Measurements from ENCODE around the gene TMEM117.
"Not testable (repeated sequence)": the region's sequence is repeated elsewhere in the genome, so short reads cannot be mapped to it uniquely, and the experiment has no call there.

The TMEM117 gene

DNA sequence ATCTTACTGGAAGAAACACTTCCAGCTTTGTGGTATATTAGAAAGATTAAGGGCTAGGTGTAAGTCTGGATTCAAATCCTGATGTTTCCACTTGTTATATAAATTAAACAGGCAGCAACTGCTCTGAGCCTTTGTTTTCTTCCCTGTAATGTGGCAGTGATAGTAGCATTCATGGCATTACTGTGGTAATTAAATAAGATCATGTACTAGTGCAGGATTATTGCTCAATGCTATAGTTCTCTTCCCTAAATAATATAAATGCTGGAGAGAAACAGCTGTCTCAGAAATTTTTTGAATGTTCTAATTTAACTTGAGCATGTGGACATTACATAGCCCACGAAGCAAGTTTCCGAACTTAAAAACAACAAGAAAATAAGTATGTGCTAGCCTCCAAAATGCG, 5.4 kb downstream of the TMEM117 start:
- no peak for DNase-seq

DNA sequence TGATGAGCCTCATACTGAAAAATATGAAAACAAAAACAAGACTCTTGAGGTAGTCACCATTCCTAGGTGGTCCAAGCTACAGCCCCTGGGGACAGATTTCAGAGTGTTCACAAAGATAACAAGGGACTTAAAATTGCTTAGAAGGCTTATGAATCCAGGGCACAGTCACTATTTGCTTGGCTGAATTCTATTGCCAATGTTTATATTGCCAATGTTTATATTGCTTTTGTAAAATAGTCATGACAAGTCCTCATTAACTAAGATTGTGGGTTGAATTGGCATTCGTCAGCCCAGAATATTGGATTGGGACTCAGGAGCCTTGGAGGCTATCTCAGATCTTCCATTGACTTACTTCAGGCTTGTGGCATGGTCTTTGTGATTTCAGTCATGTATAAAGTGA, 6.4 kb downstream of the TMEM117 start:
- DNase-seq, result no peak

DNA sequence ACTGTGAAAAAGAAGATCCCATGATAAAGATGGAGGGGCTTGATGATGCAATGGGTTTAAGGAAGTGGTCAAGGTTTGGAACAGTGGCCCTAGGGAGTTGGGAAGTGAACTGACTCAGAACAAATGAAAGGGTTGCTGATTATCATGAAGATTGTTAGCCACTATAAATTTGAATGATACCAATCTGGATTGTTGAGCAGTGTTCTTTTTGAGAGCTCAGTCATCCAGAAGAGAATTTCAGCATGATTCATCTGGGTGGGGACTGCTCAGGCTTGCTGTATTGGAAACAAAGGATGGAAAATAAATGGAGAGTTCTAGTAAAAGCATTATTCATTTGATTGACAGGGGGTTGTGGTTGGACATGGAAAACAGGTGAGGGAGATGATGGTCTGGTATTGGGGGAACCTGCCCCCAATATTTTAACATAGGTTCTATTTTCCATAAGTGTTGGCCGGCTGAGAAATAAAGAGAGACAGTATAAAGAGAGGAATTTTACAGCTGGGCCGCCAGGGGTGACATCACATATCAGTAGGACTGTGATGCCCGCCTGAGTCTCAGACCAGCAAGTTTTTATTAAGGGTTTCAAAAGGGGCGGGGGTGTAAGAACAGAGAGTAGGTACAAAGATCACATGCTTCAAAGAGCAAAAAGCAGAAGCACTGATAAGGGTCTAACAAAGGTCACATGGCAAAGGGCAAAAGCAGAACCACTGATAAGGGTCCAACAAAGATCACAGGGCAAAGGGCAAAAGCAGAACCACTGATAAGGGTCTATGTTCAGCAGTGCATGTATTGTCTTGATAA, 11.7 kb downstream of the TMEM117 start:
- DNase-seq, result not testable (repeated sequence)

DNA sequence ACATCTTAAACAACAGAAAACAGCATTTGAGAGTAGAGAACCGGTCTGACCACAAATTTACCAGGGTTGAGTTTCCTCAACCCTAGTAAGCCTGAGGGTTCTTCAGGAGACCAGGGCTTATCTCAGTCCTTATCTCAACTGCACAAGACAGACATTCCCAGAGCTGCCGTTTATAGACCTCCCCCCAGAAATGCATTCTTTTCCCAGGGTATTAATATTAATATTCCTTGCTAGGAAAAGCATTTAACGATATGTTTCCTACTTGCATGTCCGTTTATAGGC, 12.3 kb downstream of the TMEM117 start:
- no peak for DNase-seq

DNA sequence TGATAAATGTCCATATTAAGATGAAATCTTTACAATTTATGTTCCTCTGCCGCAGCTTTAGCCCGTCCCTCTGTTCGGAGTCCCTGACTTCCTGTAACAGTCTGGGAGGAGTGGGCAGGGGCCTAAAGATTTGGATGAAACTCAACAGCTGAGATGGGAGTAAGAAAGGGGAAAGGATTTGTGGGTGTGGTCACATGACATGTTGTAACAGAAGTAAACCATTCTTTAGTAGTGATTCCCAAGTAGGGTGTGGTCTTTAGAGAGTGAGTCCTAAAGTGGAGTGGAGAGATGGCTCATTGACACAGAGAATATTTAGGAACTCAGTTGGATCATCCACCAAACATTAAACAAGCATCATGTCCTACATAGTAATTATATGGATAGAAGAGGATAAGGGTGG, 12.9 kb downstream of the TMEM117 start:
- no peak for DNase-seq

DNA sequence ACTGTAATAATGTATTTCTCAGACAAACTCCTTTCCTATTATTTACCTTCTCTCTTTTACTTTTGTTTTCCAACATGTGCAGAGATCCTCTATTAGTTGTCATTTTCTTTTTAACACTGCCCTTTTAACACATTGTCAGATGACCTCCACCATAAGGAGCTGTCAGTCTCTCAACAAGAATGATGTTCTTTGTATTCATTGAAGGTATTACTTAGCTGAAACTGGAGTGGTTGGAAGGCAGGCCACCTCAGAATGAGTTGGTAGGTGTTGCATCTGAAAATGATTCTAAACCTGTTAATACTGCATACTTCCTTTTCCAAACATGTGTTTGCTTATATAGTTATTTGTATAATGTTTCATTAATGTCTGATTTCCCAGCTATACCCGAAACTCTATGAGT, 16.9 kb downstream of the TMEM117 start:
- no peak for DNase-seq

DNA sequence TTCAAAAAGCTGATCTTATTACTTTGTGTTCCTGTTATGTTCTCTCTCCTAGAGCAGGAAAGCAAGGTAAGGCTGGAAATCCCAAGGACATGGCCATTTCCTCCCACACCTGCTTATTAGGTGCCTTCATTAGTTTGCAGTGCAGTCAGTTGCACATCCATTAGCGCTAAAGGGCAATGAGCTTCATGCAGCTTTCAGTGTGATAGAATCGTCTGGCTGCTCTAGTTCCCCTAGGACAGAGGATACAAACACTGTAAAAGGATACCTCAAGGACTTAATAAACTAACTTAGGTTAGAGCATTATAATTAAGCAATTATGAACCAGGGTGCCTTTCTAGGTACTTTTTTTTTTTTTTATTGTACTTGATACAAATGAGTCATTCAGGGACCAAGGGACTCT, 21.1 kb downstream of the TMEM117 start:
- DNase-seq, result no peak

DNA sequence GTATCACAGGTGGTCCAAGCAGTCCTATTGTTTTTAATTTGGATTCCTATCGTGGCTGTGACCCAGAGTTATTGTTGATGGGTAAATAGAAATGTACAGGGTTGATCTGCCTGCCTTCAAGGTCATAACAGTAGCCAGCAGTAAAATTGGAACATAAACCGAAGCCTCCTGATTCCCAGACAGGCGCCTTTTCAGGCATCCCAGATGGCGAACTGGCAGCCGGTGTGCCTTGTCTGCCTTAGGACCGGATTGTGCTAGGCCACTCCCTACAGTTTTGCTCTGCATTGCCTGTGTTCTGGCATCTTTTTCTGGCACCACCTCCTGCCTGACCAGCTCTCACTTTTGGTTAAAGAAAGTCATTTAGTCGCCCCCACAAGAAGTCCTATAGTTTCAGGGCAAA, 22.2 kb downstream of the TMEM117 start:
- DNase-seq, result no peak

DNA sequence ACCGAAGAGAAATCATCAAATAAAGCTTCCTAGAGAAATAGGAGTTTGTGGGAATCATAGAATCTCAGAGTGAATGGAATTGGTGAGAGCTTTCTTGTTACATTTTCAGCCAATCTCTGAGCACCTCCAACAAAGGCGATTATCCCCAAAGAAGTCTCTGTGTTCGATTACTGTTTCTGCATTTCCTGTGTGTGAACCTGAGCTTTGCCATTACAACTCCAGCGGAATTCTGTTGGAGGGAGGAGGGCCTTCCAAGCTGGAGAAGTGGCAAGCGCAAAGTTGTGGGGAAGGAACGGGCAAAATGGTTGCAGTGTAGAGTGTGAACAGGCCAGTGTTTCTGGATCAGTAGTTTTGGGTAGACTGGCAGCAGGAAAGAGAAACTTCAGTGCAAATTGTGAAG, 23.1 kb downstream of the TMEM117 start:
- DNase-seq, result no peak

DNA sequence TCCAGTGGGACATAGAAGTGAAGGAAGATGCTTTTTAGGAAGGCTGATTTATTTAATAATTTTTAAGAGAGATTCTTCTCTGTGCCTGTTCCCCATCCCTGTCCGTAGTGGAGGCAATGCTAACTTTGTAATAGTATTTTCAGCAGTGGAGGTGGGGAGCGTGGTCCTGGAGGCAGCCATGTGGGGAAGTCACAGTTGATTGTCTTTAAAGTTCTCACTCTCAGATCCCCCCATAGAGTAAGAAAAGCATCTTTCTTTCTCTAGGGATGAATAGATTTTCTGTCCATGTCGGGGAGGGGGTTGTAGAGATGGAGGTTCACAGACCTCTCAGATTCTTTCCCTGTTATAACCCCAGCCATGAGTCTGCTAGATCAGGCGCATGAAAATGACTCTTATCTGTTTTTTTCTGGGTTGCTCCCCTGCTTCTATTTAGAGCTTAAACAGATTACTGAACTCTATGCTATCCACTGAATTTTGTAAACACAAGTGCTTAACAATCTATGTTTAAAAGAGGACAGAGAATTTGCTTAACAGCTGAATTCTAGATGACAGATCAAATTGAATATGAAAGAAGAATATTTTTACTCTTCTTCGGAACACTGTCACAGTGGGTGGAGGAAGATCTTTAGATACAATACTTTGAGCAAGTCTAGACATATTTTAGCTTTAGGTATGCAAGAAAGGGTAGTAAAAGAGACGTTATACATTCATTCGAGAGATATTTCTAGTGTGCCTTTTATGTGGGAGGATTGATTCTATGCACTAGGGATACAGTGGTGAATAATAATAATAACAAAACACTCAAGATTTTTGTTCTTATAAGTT, 25.3 kb downstream of the TMEM117 start:
- DNase-seq, result no peak

DNA sequence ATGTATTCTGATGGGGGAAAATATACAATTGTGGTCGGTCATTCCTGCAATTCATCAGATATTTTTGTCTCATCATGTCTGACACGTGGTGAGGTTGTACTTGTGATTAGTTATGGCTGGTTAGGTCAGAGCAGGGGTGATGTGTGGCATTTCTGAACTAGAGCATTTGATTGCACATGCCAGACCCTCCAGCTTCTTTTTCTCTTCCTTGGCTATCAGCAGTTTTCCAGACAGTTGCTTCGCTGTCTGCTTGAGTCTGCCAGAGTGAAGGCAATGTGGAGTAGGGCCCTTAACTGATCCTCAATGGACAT, 25.9 kb downstream of the TMEM117 start:
- DNase-seq, result no peak

DNA sequence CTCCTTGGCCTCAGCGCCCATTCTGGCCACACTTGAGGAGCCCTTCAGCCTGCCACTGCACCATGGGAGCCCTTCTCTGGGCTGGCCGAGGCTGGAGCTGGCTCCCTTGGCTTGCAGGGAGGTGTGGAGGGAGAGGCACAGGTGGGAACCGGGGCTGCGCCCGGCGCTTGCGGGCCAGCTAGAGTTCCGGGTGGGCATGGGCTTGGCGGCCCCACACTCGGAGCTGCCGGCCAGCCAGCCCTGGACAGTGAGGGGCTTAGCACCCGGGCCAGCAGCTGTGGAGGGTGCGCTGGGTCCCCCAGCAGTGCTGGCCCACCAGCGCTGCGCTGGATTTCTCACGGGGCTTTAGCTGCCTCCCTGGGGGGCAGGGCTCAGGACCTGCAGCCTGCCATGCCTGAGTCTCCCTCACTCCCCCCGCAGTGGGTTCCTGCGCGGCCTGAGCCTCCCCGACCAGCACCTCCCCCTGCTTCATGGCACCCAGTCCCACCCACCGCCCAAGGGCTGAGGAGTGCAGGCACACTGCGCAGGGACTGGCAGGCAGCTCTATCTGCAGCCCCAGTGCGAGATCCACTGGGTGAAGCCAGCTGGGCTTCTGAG, 28.0 kb downstream of the TMEM117 start:
- DNase-seq, result no peak

DNA sequence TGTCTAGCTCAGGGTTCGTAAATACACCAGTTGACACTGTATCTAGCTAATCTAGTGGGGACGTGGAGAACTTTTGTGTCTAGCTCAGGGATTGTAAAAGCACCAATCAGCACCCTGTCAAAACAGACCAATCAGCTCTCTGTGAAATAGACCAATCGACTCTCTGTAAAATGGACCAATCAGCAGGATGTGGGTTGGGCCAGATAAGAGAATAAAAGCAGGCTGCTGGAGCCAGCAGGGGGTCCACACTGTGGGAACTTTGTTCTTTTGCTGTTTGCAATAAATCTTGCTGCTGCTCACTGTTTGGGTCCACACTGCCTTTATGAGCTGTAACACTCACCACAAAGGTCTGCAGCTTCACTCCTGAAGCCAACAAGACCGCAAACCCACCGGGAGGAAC, 28.7 kb downstream of the TMEM117 start:
- DNase-seq, result not testable (repeated sequence)

DNA sequence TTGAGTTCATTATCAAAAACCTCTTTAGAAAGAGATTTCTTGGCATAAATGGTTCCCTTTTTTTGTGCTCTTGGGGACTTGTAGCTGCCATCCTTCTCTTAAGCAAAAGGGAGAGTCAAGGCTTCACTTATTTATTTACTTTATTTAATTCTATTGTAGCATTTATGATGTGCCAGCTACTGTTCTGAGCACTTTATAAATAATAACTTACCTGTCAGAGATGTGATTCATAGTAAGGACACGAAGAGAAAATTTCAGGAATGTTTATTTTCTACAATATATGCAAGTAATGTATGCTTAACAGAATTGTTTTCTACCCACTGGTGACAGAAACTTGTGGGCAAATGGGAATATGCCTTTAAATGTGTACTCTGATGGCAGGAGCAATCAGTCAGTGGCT, 33.3 kb downstream of the TMEM117 start:
- DNase-seq, result peak in 1 of 2 experiments; percentile 3

DNA sequence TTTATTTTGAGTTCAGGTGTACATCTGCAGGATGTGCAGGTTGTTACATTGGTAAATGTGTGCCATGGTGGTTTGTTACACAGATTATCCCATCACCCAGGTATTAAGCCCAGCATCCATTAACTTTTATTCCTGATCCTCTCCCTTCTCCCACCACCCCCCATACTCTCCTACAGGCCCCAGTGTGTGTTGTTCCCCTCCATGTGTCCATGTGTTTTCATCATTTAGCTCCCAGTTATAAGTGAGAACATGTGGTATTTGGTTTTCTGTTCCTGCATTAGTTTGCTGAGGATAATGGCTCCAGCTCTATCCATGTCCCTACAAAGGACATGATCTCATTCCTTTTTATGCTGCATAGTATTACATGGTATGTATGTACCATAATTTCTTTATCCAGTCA, 33.9 kb downstream of the TMEM117 start:
- DNase-seq, result not testable (repeated sequence)

DNA sequence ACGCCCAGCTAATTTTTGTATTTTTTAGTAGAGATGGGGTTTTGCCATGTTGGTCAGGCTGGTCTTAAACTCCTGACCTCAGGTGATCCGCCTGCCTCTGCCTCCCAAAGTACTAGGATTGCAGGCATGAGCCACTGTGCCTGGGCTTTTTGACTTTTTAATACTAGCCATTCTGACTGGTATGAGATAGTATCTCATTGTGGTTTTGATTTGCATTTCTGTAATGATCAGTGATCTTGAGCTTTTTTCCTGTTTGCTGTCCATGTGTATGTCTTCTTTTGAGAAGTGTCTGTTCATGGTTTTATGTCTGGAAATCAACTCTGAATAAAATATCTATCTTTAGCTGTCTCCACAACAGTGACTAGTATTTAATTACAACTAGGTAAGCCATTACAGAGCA, 35.4 kb downstream of the TMEM117 start:
- not testable (repeated sequence) for DNase-seq

DNA sequence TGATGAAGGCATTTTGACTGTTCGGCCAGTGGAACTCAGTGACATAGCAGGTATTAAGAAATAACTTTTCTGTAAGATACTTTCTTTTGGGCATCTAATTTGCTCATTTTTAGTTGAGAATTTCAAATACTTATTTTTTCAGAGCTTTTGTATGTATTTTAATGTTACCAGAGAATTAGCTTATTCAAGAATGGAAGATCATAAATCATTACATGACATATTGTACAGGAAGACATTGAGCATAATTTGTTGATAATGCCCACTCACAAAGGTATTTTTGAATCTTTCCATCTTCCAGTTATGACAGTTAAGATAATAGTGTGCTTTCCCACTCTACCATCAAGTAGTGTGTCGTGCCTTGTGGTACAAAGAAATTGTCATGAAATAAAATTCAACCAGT, 36.5 kb downstream of the TMEM117 start:
- no peak for DNase-seq

DNA sequence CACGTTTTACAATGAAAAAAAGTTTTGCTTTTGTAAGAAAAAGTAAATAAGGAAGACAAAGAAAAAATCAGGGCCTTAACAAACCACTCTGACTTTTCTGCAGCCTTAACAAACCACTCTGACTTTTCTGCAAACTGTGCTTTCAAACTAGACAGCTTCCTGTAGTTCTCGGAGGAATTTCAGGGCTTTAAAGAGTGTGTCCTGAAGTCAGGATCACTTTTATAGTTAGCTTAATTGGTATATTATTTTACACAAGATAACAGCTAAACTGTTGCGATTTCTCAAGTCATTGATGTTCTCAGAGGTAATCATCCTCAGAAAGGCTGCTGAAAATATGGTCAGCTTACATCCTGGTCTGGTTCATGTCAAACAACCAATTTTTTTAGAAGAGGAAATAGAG, 42.2 kb downstream of the TMEM117 start:
- DNase-seq, result no peak

DNA sequence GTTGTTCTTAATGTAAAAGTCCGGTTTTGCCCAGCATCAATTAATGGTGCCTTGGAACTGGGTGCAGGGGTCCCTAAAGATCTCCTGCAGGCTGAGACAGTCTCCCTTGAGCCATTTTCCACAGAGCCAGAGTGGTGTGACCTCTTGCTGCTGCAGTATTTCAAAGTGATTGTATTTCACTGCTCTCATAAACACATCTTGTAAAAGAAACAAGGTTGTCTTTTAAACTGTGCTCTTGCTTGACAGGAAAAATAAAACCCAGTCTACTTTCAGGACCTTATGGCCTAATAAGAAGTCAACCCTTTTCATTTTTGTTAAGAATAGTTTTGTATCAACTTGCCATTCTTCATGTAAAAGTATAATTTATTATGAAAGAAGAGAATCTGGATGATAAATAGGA, 44.7 kb downstream of the TMEM117 start:
- no peak for DNase-seq

DNA sequence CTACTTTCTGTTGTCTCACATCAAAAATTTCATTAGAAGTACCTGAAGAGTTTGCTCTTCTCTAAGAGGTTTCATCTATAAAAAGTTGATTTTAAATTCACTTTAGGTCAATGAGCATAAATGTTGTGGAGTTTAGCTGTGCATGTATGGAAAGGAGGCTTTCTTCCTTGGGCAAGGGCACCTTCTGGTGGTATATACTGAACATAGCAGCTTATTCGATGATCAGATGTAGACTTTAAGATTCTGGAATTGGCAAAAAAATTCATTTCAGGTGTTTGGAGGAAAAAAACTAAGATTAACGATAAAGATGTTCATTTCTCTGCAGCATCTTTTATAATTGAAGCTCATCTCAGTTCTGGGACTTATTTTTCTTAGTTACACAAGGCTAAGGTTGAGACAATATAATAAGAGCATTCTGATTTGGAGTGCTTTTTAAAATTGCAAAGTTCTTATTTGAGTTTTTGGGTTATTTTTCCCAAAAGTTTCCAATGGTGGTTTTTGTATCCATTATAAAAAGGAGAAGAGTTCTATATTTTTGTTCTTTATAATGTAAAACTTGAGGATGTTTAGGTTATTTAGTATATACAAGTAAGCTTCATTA, 46.8 kb downstream of the TMEM117 start:
- peak; percentile 78 to 82 for DNase-seq

DNA sequence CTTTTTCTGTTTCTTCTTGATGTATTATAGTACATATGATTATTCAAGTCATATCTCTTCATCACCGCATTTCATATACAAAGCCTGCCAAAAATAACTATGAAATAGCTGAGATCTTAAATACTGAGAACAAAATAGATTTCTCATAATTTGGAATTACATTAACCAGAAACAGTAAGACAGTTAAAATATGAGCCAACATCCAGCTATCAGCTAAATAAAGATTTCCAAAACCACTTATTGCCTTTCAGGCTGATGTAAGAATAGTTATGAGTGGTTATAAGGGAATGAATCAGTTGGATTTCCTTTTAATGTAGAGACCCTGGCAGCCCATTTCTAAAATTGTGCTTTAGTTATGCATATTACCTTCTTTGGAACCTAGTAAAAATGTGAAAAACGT, 47.4 kb downstream of the TMEM117 start:
- DNase-seq, result no peak

DNA sequence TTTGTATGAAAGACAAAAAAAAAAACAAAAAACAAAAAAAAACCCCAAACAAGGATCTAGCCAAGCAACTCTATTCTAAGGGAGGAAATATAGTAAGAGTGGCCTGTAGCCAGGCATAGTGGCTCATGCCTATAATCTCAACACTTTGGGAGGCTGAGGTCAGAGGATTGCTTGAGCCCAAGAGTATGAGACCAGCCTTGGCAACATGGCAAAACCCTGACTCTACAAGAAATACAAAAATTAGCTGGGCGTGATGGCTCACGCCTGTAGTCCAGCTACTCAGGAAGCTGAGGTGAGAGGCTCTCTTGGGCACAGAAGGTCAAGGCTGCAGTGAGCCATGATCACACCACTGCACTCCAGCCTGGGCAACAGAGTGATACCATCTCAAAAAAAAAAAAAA, 47.9 kb downstream of the TMEM117 start:
- DNase-seq, result no peak

DNA sequence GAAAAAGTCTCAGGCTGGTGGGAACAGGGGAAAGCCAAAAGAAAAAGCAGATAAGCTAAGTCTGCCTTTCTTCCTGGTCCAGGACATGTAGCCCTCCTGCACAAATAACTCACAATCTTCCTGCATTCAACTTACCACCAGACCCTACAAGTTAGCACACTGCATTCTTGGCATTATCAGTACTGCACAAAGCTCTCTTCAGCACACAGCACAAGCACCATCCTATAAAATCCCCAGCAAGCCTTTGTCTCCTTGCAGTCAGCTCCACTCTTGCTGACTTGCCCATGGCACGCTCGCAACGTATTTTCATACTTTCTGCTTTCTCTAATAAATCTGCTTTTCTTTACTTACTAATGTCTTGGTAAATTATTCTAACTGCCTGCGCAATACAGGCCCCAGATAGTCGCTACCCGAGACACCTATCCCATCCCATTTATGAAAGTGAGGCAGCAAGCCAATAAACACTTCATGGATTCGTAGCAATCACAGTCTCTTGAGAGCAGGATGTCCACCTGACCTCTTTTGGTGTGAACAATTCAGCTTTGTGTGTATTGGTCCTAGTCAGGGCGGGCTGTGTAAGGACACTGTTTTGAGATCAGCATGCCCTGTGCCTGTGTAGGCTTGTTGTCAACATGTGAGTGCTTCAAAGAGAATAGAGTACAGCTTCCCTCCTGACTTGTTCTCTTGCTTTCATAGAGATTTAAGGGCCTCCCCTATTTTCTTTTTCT, 49.0 kb downstream of the TMEM117 start:
- DNase-seq, result no peak

Data from Kasumi-1 (cell line).